Common myeloid progenitor, CD34-positive (primary cell): ENCODE results near the gene CIRBP.

Experiments used
- CTCF ChIA-PET: fragments of 350-600 bp; sonication (Branson Sonifier 250); formaldehyde crosslinking; loops from one replicate; lab custom pipeline; 2021; ENCODE audit warnings: antibody characterized with exemption; lab: Charles Lee
- POLR2A ChIA-PET: fragments of 350-600 bp; sonication (Branson Sonifier 250); formaldehyde crosslinking; loops from one replicate; lab custom pipeline; 2021; ENCODE audit warnings: antibody characterized with exemption; lab: Charles Lee
- DNase-seq, 3 donors: peaks; one replicate each; pipeline versions ENCODE4 v3.0.0 to v3.0.0-alpha.2; 2013
- H3K27ac ChIP-seq, 2 experiments: 1 replicate in 1 of 2; 2 replicates in 1 of 2; pipeline ENCODE4 v1.7.0; 2013; ENCODE audit warnings: inconsistent platforms in 2 of 2, low read length in 2 of 2, mild to moderate bottlenecking in 2 of 2, low read depth in 1 of 2, moderate library complexity in 1 of 2; ENCODE audit not compliant: severe bottlenecking in 2 of 2, insufficient read depth in 1 of 2, poor library complexity in 1 of 2
- H3K27me3 ChIP-seq, 5 experiments: replicated peaks in 2 of 5; 1 replicate in 3 of 5; 2 replicates in 2 of 5; pipeline versions ENCODE4 v1.6.1 to v1.7.0; 2013; ENCODE audit warnings: low read length in 4 of 5, mild to moderate bottlenecking in 2 of 5, moderate library complexity in 2 of 5, inconsistent platforms in 1 of 5; ENCODE audit not compliant: insufficient read depth in 5 of 5, control insufficient read depth in 4 of 5
- H3K36me3 ChIP-seq, 4 experiments: 1 replicate in 2 of 4; 2 replicates in 2 of 4; pipeline versions ENCODE4 v1.6.1 to v1.7.0; 2013; ENCODE audit warnings: low read length in 3 of 4, control low read depth in 1 of 4, mild to moderate bottlenecking in 1 of 4; ENCODE audit not compliant: control insufficient read depth in 4 of 4, insufficient read depth in 4 of 4
- H3K4me1 ChIP-seq, 4 experiments: 1 replicate in 3 of 4; 2 replicates in 1 of 4; pipeline versions ENCODE4 v1.6.1 to v1.7.1; 2013; ENCODE audit warnings: low read length in 3 of 4, mild to moderate bottlenecking in 3 of 4, control low read depth in 1 of 4, inconsistent platforms in 1 of 4, moderate library complexity in 1 of 4; ENCODE audit not compliant: control insufficient read depth in 4 of 4, insufficient read depth in 4 of 4; ENCODE audit errors: control extremely low read depth in 1 of 4
- H3K4me3 ChIP-seq, 7 experiments: 1 replicate in 4 of 7; 2 replicates in 3 of 7; pipeline versions ENCODE4 v1.5.1 to v1.7.0; 2013; ENCODE audit warnings: mild to moderate bottlenecking in 7 of 7, low read length in 6 of 7, moderate library complexity in 6 of 7, inconsistent platforms in 2 of 7, low read depth in 2 of 7, control low read depth in 1 of 7; ENCODE audit not compliant: insufficient read depth in 4 of 7, control insufficient read depth in 1 of 7; ENCODE audit errors: extremely low read depth in 1 of 7
- H3K9me3 ChIP-seq, 5 experiments: 1 replicate in 4 of 5; 2 replicates in 1 of 5; pipeline versions ENCODE4 v1.6.1 to v1.7.1; 2013; ENCODE audit warnings: low read length in 4 of 5, mild to moderate bottlenecking in 2 of 5, inconsistent platforms in 1 of 5, low read depth in 1 of 5, moderate library complexity in 1 of 5; ENCODE audit not compliant: control insufficient read depth in 4 of 5, insufficient read depth in 2 of 5; ENCODE audit errors: control extremely low read depth in 1 of 5
- WGBS: methylation state at CpG from one replicate; pipeline ENCODE4 v1.1.5; 2013; ENCODE audit not compliant: insufficient coverage; 5-methylcytosine and 5-hydroxymethylcytosine counted together

The CIRBP gene

DNA sequence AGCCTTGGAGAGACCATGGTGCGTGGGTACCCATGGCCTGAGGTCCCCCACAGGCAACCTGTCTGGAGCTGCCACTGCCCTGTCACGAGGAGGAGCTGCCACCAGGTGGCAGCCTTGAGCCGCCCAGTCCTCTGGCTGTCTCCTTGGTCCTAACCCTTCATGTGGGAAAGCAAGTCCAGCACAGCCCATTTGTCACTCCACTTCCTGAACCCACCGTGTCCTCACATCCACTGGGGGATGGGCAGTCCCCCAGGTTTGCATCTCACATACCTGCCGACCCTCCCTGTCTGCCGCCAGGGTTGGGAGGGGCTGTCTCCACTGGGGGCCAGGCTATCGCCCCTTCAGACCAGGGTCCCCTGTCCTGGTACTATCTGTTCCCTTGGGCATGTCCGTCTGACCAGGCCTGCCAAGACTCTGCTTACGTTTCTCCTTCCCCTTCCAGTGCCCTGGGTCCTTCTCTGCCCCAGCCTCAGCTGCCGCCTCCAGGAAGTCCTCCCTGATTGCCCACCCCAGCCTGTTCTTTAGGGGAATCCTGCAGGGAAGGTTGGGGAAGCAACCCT, 10.7 kb downstream of the CIRBP start:
- H3K9me3 ChIP-seq, result no peaks in the 10 kb centered on the region
- peaks cover 0 to 20% (median 17%) of the 10 kb centered on the region in 4 experiments for H3K4me1 ChIP-seq
- no peak overlapping the region for H3K4me3 ChIP-seq
- H3K36me3 ChIP-seq, result peaks cover 0 to 28% (median 11%) of the 10 kb centered on the region in 4 experiments
- 46% methylated on average over 9 of the region's 10 CpGs for WGBS
- CTCF ChIA-PET, result interaction anchor here (0.6 to 4.8 kb wide), 13 partner anchors 11 to 100 kb away, joined by 3 to 60 read pairs (median 4); a partner anchor contains a TSS
- H3K27ac ChIP-seq, result no peak overlapping the region
- peaks cover 0 to 24% (median 13%) of the 10 kb centered on the region in 5 experiments for H3K27me3 ChIP-seq
- DNase-seq, result peak; percentile 83 to 90 (median 84)
- POLR2A ChIA-PET, result interaction anchor here (0.6 to 0.8 kb wide), 2 partner anchors 11 to 35 kb away, joined by 3 read pairs; partner anchors contain the start of gene CIRBP

DNA sequence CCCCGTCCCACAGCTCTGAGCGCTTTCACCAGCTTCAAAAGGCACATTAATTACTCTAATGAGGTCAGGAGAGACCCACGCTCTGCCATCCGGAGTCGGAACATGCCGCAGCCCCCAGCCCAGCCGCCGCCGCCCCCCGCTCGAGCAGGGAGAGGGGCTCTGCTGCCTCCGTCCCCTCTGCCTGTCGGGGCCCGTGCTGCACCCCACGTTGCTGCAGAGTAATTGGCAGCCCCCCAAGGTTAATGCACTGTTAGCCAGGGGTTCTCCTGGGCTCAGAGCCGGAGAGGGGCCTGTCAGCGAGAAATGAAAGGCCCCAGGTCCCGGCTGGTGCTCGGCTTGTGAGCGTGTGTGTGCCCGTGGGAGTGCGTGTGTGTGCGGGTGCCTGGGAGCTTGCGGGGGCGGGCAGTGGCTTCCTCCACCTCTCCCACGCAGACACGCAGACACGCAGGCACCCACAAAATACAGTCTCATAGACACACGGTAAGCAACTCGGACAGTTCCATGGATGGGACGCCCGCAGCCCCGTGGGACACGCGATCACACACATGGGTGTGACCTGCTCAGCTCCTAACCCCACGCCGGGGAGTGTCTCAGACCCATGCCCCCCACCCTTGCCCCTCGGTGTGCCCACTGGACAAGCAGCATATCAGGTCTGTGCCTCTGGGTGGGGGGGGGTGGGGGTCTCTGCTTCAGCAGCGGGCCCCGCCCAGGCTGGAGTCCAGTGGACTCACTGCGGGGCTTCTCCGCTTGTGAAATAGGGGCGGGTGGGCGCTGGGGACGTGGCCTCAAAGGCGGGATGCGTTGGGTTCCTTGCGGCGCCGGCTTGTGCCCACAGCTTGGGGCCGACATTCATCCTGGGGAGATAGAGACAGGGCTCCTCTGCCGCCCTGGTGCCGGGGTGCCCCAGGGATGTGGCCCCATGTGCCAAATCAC, 11.8 kb downstream of the CIRBP start:
- ChIA-PET POLR2A (no interaction called here), CTCF (interaction anchor here (1.3 to 4.8 kb wide), 4 partner anchors 31 to 91 kb away, joined by 4 to 60 read pairs (median 4); a partner anchor contains a TSS)
- H3K4me3 ChIP-seq, result no peak overlapping the region
- no peaks in the 10 kb centered on the region for H3K9me3 ChIP-seq
- H3K36me3 ChIP-seq, result peaks cover 0 to 27% (median 11%) of the 10 kb centered on the region in 4 experiments
- H3K4me1 ChIP-seq, result peaks cover 0 to 14% (median 12%) of the 10 kb centered on the region in 4 experiments
- H3K27me3 ChIP-seq, result peaks cover 0 to 30% (median 18%) of the 10 kb centered on the region in 5 experiments
- DNase-seq, result no peak
- WGBS, result 97% methylated on average over 45 of the region's 53 CpGs
- no peak overlapping the region for H3K27ac ChIP-seq

DNA sequence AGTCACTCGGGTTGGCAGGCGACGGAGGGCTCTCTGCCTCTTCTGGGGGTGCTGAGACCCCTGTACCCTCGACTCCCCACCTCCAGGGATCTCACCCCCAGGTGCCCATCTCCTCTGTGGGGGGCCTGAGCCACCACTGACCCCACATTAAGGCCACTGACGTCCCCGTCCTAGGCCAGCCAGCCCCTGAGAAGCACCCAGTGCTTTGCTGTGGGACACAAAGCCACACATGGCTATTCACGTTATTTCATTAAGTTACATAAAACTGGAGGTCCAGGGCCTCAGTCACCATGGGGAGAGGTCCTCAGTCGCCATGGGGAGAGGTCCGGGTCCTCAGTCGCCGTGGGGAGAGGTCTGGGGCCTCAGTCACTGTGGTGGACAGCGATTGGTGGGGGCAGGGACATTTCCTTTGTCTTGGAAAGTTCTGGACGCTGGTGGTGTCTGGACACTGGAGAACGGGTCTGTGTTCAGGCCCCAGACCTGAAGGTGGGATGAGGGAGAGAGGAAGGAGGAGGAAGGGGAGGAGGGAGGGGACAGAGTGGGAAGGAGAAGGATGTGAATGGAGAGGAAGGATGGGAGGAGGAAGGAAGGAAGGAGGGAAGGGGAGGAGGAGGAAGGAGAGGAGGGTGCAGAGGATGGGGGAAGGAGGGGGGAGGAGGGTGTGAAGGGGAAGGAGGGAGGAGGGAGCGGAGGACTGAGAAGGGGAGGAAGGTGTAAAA, 12.6 kb downstream of the CIRBP start:
- Histone ChIP-seq H3K4me3 (no peak overlapping the region), H3K36me3 (peaks cover 0 to 27% (median 11%) of the 10 kb centered on the region in 4 experiments), H3K27me3 (peaks cover 0 to 35% (median 21%) of the 10 kb centered on the region in 5 experiments), H3K9me3 (no peaks in the 10 kb centered on the region), H3K27ac (no peak overlapping the region), H3K4me1 (peaks cover 0 to 12% (median 6%) of the 10 kb centered on the region in 4 experiments)
- 91% methylated on average over 13 of the region's 15 CpGs for WGBS
- no peak for DNase-seq
- ChIA-PET POLR2A (no interaction called here), CTCF (interaction anchor here (1.0 to 4.8 kb wide), 2 partner anchors 90 to 91 kb away, joined by 3 to 60 read pairs; no protein-coding TSS in a partner anchor)

DNA sequence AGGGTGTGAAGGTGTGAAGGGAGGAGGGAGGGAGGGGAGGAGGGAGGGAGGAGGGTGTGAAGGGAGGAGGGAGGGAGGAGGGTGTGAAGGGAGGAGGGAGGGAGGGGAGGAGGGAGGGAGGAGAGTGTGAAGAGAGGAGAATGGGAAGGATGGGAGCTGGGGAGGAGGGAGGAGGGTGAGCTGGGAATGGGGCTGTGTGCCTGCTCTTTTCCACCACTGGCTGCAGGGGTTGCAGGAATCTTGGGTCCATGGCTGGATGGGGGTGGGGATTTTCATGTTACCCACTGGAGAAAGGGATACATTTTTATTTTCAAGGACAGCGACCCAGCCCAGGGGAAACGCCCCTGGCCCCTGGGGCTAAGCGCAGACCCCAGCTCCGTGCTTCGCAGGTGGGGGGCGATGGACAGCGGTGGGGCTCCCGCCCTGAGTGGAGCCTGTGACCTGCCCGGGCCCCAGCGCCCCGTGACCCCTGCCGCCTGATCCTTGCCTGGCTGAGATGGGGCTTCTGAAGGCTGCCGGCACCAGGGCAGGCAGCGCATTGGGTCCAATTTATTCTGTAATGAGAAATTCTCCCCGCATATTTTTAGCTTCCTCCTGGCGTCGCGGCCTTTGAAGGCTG, 13.6 kb downstream of the CIRBP start:
- no peaks in the 10 kb centered on the region for H3K9me3 ChIP-seq
- no peak overlapping the region for H3K27ac ChIP-seq
- peaks cover 0 to 22% (median 11%) of the 10 kb centered on the region in 4 experiments for H3K36me3 ChIP-seq
- peaks cover 0 to 45% (median 27%) of the 10 kb centered on the region in 5 experiments for H3K27me3 ChIP-seq
- CTCF ChIA-PET, result interaction anchor here (1.0 to 1.2 kb wide), 2 partner anchors 34 to 90 kb away, joined by 3 read pairs; no protein-coding TSS in a partner anchor
- no peak for DNase-seq
- H3K4me1 ChIP-seq, result peaks cover 0 to 9% (median 3%) of the 10 kb centered on the region in 4 experiments
- POLR2A ChIA-PET, result no interaction called here
- no peak overlapping the region for H3K4me3 ChIP-seq
- WGBS, result 85% methylated on average over 18 of the region's 18 CpGs

DNA sequence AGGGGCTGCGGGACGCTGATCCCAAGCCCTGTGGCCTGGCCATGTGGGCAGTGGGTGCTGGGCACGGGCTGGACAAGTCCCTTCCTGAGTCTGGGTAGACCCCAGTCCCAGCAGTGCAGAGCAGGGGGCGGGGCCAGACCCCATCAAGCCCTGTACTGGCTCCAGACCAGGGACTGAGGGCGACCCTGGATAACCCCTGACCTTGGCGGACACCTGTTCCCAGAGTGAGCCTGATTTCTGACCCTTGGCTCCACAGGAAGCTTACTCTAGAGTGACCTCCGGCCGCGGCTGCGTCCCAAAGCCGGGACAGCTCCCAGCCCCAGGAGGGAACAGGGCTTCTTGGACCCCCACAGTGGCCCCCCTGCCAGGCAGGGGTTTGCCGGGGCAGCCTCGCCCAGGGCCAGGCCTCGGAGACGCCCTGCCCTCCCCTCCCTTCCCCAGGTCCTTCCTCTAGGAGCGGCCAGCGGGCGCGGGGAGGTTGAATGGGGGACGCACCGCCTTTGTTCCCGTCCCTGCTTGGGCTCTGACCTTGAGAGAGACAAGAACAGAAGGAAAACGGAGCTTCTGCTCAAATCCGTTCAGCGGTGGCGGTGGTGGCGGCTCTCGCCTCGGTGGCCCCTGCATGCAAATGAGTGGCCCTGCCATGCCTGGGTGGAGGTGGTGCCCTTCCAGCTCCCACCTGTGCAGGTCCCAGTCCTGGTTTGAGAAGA, 14.2 kb downstream of the CIRBP start:
- peaks cover 0 to 18% (median 9%) of the 10 kb centered on the region in 4 experiments for H3K36me3 ChIP-seq
- H3K4me3 ChIP-seq, result no peak overlapping the region
- DNase-seq, result no peak
- WGBS, result 85% methylated on average over 21 of the region's 29 CpGs
- no peaks in the 10 kb centered on the region for H3K9me3 ChIP-seq
- ChIA-PET CTCF (interaction anchor here (1.0 to 1.2 kb wide), 3 partner anchors 33 to 89 kb away, joined by 3 read pairs; no protein-coding TSS in a partner anchor), POLR2A (no interaction called here)
- H3K4me1 ChIP-seq, result peaks cover 0 to 10% (median 7%) of the 10 kb centered on the region in 4 experiments
- peaks cover 0 to 52% (median 29%) of the 10 kb centered on the region in 5 experiments for H3K27me3 ChIP-seq
- no peak overlapping the region for H3K27ac ChIP-seq

DNA sequence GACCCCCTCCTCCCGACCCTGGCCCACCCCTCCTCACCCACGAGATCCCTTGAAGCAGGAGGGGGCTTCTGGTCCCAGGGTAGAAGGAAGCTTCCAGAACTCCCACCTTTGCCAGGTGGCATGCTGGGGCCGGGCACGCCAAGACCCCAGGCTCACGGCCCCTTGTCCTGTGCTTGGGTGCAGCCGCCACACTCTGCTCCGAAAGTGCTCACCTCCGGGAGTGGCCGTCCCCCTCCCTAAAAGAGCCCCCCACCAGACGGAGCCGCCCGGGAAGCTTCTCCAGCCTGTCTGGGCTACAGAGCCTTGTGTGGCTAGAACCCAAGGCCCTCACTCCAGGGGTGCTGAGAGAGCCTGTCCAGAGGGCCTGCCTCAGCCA, 14.8 kb downstream of the CIRBP start:
- DNase-seq, result no peak
- Histone ChIP-seq H3K9me3 (no peaks in the 10 kb centered on the region), H3K4me3 (no peak overlapping the region), H3K4me1 (peaks cover 0 to 10% (median 7%) of the 10 kb centered on the region in 4 experiments), H3K27me3 (peaks cover 0 to 57% (median 31%) of the 10 kb centered on the region in 5 experiments), H3K27ac (no peak overlapping the region), H3K36me3 (peaks cover 0 to 13% (median 5%) of the 10 kb centered on the region in 4 experiments)
- CTCF ChIA-PET, result interaction anchor here (1.0 to 1.2 kb wide), 2 partner anchors 32 to 88 kb away, joined by 3 read pairs; no protein-coding TSS in a partner anchor
- 92% methylated on average over 10 of the region's 12 CpGs for WGBS
- POLR2A ChIA-PET, result no interaction called here
